ENCODE data around the gene ARL6IP6. TPM values are rescaled to one million over a fixed set of nuclear protein-coding genes. Genes with fewer than 3 reads are reported as not detected.

ARL6IP6 gene
- 21.1 and 39.1 TPM in 2 replicates for total RNA-seq

DNA sequence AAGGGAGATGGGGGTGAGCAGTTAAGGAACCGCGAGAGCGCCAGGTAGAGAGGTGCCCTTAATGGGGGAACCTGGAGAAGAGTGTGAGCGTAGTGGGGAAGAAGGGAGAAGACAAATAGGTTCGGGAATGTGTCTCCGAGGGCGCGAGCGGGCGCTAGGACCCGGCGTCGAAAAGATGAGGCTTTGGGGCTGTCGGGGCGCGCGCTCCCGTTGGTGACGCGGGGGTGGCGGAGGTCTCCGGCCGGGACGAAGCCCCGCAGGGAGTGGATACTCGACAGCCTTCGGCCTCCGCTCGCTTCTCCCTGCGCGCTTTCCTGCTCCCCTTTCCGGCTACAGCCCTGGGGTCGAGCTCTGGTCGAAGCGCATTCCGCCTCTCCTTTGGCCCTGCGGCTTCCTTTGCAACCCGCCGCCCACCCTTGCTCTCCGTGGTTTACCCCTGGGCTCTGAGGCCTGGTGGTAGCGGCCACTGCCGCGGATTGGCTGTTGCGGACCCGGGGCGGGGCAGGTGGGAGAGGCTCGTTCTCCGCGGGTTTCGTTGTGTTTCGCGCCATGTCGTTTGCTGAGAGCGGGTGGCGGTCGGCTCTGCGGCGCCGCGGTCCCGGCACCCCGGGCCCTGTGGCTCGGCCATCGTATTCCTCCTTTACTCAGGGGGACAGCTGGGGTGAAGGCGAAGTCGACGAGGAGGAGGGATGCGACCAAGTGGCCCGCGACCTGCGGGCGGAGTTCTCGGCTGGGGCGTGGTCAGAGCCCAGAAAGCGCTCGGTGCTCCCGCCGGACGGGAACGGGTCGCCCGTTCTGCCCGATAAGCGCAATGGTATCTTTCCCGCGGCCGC, at the start of gene ARL6IP6:
TSS of gene ARL6IP6 (plus strand) at position 545 of the 833 bp plus-strand sequence. CDS start at position 550, 5 bp downstream.

DNA sequence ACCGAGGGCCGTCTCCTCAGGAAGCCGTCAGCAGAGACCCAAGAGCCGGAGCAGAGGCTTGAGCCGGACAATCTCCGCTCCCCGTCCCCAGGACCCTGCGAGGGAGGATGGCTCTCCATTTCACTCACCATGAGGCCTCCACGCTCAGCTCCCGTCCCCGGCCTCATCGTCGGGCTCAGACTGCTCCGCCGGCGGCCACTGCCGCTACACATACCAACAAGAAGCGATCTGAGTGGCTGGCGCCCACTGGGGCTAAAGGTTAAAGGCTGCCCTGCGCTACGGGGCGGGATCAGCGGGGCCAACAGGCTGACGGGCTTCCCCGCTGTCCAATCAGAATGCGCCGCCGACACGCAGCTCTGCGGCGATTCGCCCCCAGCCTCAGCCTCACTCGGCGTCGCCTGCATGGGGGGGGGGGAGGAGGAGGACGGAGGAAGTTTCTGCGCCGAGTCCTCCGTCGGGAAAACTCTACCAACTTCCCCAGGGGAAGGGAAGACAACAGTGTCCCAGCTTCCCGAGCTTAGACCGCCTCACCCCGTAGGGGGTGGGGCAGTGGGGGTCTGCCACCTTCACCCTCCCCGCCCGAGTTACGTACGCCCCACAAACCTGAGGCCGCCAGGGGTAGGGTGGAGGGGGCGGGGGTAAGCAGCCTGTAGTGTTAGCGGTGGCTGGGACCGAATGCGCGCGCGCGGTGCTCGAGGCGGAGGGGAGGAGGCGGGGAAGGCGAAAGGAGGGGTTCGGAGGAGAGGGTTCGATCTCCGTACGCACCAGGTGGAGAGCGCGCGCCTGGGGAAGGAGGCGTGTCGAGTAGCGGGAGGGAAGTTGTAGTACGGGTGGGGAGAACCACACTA, 968 bp upstream of the ARL6IP6 start, which contains the start of gene PRPF40A:
TSS of gene PRPF40A (minus strand) at position 234 of the 848 bp plus-strand sequence. CDS start at position 212, 22 bp downstream.

Other genes starting within 250 kb of the ARL6IP6 start
- 134 and 187 TPM in 2 replicates for gene PRPF40A, start 1.2 kb upstream of the ARL6IP6 start, total RNA-seq